NCI-H2196 treated with DMSO at 0.1 percent for 48 hours (cell line): Measurements from ENCODE around the gene PACSIN2.

Experiments
- DNase-seq: peaks from one replicate; lab custom pipeline; 2025; ENCODE audit not compliant: unreplicated experiment; lab: John Stamatoyannopoulos, UW

The PACSIN2 gene

GRCh38 chr22:42831712-42832111 is 183.2 kb downstream of the PACSIN2 start:
- no peak for DNase-seq

- no peak for DNase-seq
Observed at GRCh38 chr22:42830161-42830560, 184.8 kb downstream of the PACSIN2 start.

GRCh38 chr22:42829302-42829701 is 185.6 kb downstream of the PACSIN2 start:
- no peak for DNase-seq

- DNase-seq: no peak
Observed at GRCh38 chr22:42825796-42826195, 189.2 kb downstream of the PACSIN2 start.

- DNase-seq: no peak
Observed at GRCh38 chr22:42821386-42821785, 193.6 kb downstream of the PACSIN2 start.

- DNase-seq: peak; percentile 49
Observed at GRCh38 chr22:42820045-42820763, 194.7 kb downstream of the PACSIN2 start.
